HL-60 (cell line): ENCODE results near the gene IYD.

Experiments
- GABPA ChIP-seq: IDR thresholded peaks from 2 replicates; pipeline ENCODE4 v1.6.1; 2012; ENCODE audit warnings: low read depth
- POLR2AphosphoS5 ChIP-seq: IDR thresholded peaks from 2 replicates; pipeline ENCODE4 v1.6.1; 2012; ENCODE audit warnings: low read depth
- TF ChIP-seq, protein P1 (sequence below): IDR thresholded peaks from one replicate; pipeline ENCODE4 v1.5.1; 2011; ENCODE audit warnings: low read length, control low read depth, inconsistent platforms; ENCODE audit not compliant: insufficient read depth
- TF ChIP-seq, protein P2 (sequence below): IDR thresholded peaks from 2 replicates; pipeline ENCODE4 v1.6.1; 2012; ENCODE audit warnings: low read depth; ENCODE audit not compliant: insufficient replicate concordance

DNA sequence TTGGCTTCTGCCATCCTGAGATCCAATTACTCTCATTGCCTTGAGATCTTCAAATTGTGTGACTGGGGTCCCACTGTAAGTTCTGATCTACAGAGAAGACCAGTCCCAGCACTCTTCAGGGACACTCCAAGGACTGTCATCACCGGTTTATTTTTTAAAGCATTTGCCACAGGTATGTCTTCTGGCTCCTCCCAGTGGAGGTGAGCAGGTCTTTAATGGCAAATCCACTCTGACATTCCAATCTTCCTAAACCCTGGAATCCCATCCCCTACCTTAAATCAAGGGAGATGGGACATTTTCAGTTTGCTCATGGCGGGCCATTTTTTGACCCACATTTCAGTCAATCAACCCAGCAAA is 35.2 kb upstream of the IYD start:
- TF ChIP-seq, protein P1, sequence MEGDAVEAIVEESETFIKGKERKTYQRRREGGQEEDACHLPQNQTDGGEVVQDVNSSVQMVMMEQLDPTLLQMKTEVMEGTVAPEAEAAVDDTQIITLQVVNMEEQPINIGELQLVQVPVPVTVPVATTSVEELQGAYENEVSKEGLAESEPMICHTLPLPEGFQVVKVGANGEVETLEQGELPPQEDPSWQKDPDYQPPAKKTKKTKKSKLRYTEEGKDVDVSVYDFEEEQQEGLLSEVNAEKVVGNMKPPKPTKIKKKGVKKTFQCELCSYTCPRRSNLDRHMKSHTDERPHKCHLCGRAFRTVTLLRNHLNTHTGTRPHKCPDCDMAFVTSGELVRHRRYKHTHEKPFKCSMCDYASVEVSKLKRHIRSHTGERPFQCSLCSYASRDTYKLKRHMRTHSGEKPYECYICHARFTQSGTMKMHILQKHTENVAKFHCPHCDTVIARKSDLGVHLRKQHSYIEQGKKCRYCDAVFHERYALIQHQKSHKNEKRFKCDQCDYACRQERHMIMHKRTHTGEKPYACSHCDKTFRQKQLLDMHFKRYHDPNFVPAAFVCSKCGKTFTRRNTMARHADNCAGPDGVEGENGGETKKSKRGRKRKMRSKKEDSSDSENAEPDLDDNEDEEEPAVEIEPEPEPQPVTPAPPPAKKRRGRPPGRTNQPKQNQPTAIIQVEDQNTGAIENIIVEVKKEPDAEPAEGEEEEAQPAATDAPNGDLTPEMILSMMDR: no peak
- TF ChIP-seq GABPA (no peak), POLR2AphosphoS5 (no peak)
- TF ChIP-seq, protein P2, sequence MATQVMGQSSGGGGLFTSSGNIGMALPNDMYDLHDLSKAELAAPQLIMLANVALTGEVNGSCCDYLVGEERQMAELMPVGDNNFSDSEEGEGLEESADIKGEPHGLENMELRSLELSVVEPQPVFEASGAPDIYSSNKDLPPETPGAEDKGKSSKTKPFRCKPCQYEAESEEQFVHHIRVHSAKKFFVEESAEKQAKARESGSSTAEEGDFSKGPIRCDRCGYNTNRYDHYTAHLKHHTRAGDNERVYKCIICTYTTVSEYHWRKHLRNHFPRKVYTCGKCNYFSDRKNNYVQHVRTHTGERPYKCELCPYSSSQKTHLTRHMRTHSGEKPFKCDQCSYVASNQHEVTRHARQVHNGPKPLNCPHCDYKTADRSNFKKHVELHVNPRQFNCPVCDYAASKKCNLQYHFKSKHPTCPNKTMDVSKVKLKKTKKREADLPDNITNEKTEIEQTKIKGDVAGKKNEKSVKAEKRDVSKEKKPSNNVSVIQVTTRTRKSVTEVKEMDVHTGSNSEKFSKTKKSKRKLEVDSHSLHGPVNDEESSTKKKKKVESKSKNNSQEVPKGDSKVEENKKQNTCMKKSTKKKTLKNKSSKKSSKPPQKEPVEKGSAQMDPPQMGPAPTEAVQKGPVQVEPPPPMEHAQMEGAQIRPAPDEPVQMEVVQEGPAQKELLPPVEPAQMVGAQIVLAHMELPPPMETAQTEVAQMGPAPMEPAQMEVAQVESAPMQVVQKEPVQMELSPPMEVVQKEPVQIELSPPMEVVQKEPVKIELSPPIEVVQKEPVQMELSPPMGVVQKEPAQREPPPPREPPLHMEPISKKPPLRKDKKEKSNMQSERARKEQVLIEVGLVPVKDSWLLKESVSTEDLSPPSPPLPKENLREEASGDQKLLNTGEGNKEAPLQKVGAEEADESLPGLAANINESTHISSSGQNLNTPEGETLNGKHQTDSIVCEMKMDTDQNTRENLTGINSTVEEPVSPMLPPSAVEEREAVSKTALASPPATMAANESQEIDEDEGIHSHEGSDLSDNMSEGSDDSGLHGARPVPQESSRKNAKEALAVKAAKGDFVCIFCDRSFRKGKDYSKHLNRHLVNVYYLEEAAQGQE: no peak
